Measurements from ENCODE around the gene SMIM1. TPM values are rescaled to one million over a fixed set of nuclear protein-coding genes. Genes with fewer than 3 reads are reported as not detected.

SMIM1 gene
- total and polyA plus RNA-seq, 9 of the 15 experiments (the other 6 are each of a cell fraction or from before 2014, with no cell fraction given), result 2.3 to 125 (median 24.3) TPM

DNA sequence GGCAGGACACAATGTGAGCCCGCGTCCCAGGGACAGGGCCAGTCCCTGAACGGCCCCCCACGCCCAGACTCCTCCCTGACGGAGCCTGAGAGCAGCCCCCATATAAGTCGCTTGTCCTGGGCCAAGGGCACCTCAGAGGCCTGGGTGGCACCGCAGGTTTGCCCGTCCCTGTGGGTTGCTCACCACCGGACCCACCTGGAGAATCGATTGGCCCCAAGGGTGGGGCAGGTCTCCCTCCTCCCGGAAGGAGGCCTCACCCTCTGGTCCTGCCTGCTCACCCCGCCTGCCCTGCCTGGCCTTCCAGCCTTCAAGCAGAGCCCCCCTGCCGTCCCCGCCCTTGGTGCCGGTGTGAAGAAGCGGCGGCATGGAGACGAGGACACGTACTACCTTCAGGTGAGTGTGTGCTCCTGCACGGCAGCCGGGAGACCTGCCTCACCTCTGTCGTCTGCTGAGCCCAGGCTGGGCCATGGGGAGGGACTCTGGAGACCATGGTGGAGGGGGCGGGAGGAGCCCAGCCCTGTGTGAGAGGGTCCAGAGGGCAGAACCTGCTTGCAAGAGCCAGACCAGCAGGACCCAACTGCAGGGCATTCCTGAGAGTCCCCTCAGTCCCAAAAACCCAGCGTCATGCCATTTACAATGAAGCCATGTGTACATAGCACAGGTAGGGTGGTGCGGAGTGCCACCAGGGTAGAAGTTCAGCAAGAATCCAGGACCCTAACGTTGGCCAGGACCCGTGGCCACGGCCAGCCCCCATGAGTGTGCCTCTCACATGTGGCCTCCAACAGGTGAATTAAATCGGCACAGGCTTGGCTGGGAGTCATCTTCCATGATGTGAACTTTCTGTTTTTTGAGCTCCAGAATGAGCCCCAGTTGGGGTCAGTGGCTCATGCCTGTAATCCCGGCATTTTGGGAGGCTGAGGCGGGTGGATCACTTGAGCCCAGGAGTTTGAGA lies 44.4 kb upstream of the SMIM1 start:
- ChIA-PET CTCF (ENCODE audit: low intra/inter-chr PET ratio) (no interaction called here), POLR2A (interaction anchor here (0.6 to 1.1 kb wide), 3 partner anchors 8 to 172 kb away, joined by 3 to 5 read pairs (median 4); no protein-coding TSS in a partner anchor)
- H3K9me3 ChIP-seq (replicated peaks; ENCODE audit: control insufficient read depth, insufficient read depth, low read depth, low read length), result no peaks in the 10 kb centered on the region
- in situ Hi-C loops (cut with MboI) (no loop called here), intact Hi-C loops (cut with micrococcal nuclease) (no loop called here)
- no peaks in the 10 kb centered on the region for H3K36me3 ChIP-seq (ENCODE audit: control insufficient read depth, insufficient read depth, low read length)
- peaks cover 7% of the 10 kb centered on the region; the same call in 1 of the 2 replicates for H4K20me1 ChIP-seq (replicated peaks; ENCODE audit: control insufficient read depth, insufficient read depth, low read length)
- peaks cover 0 to 52% of the 10 kb centered on the region in 2 experiments; a peak in 2 of 5 replicates for H3K4me1 ChIP-seq (replicated peaks in 1 of 2; ENCODE audit: control insufficient read depth in 2 of 2, insufficient read depth in 2 of 2, low read length in 2 of 2)
- no peaks in the 10 kb centered on the region for H3K79me2 ChIP-seq (ENCODE audit: control insufficient read depth, insufficient read depth, low read length)
- FAIRE-seq, result no peak
- H3K9me1 ChIP-seq (ENCODE audit: control insufficient read depth, insufficient read depth, low read length), result peaks cover 3% of the 10 kb centered on the region
- H3K4me2 ChIP-seq (ENCODE audit: insufficient read depth, low read length), result no peak overlapping the region
- 23% methylated on average over 29 of the region's 31 CpGs for WGBS (ENCODE audit: insufficient coverage, low coverage, missing lambda C conversion rate)
- no peak overlapping the region for H3K27ac ChIP-seq (ENCODE audit: extremely low read depth, low read depth, low read length)
- H3K4me3 ChIP-seq, result no peak overlapping the region
- no TSS peak for BruUV-seq (replicated peaks)
- H2AFZ ChIP-seq (ENCODE audit: low read depth, low read length), result 0 out of 2 replicates have a peak overlapping the region, but pooled peaks have one; percentile 44
- TF ChIP-seq RBFOX2 (IDR thresholded peaks at IDR 0.05; ENCODE audit: low read depth, low read length) (0 out of 2 replicates have a peak, but pooled peaks have one; percentile 8), MAX (CRISPR knock-in tag; IDR thresholded peaks at IDR 0.05) (0 out of 2 replicates have a peak, but pooled peaks have one; percentile 11), ZNF785 (CRISPR knock-in tag; IDR thresholded peaks at IDR 0.05) (no peak), XRCC4 (IDR thresholded peaks at IDR 0.05; ENCODE audit: extremely low read depth, insufficient read depth, insufficient read length) (no peak), ZNF232 (CRISPR knock-in tag; IDR thresholded peaks at IDR 0.05) (no peak), KLF13 (tag; IDR thresholded peaks at IDR 0.05; ENCODE audit: borderline replicate concordance, low read depth) (no peak), CTBP1 (IDR thresholded peaks at IDR 0.05; ENCODE audit: borderline replicate concordance) (no peak)
- TF ChIP-seq, protein P1, sequence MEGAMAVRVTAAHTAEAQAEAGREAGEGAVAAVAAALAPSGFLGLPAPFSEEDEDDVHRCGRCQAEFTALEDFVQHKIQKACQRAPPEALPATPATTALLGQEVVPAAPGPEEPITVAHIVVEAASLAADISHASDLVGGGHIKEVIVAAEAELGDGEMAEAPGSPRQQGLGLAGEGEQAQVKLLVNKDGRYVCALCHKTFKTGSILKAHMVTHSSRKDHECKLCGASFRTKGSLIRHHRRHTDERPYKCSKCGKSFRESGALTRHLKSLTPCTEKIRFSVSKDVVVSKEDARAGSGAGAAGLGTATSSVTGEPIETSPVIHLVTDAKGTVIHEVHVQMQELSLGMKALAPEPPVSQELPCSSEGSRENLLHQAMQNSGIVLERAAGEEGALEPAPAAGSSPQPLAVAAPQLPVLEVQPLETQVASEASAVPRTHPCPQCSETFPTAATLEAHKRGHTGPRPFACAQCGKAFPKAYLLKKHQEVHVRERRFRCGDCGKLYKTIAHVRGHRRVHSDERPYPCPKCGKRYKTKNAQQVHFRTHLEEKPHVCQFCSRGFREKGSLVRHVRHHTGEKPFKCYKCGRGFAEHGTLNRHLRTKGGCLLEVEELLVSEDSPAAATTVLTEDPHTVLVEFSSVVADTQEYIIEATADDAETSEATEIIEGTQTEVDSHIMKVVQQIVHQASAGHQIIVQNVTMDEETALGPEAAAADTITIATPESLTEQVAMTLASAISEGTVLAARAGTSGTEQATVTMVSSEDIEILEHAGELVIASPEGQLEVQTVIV (CRISPR knock-in tag; IDR thresholded peaks at IDR 0.05; ENCODE audit: borderline replicate concordance), result no peak
- ATAC-seq, result no peak
- peak overlapping the region in 1 of 2 experiments; percentile 54; a peak in 1 of 4 replicates for H3K9ac ChIP-seq (ENCODE audit: insufficient read depth in 1 of 2, low read depth in 2 of 2, low read length in 2 of 2)
- peaks cover 13 to 36% of the 10 kb centered on the region in 2 experiments; a peak in 4 of 5 replicates for H3K27me3 ChIP-seq (ENCODE audit: control insufficient read depth in 2 of 2, insufficient read depth in 2 of 2, low read length in 2 of 2)
- DNase-seq (ENCODE audit: extremely low read depth in 1 of 4, low spot score in 3 of 4), result no peak
